Motor neuron (in vitro differentiated cells): ENCODE data around the gene ACAN. TPM values are rescaled to one million over a fixed set of nuclear protein-coding genes. Genes with fewer than 3 reads are reported as not detected.

Experiments
- ATAC-seq, 8 experiments: fragments of 200-7000 bp; cut with Tn5 transposase; replicated peaks in 6 of 8; 2 replicates each; pipeline ENCODE4 v1.8.0; 2021; ENCODE audit warnings: mild to moderate bottlenecking in 8 of 8, moderate library complexity in 8 of 8
- H3K27ac ChIP-seq, 2 donors: fragments of 250-450 bp; sonication (Bioruptor Pico); 2 replicates each; pipeline ENCODE4 v1.9.0; 2021; ENCODE audit warnings: antibody characterized with exemption in 2 of 2, mild to moderate bottlenecking in 2 of 2, moderate library complexity in 1 of 2
- H3K4me1 ChIP-seq, 2 donors: fragments of 250-450 bp; sonication (Bioruptor Pico); replicated peaks in 1 of 2; 2 replicates each; pipeline ENCODE4 v1.6.1; 2021; ENCODE audit warnings: antibody characterized with exemption in 2 of 2, mild to moderate bottlenecking in 2 of 2, moderate library complexity in 1 of 2
- H3K4me3 ChIP-seq, 5 donors: fragments of 250-450 bp; sonication (Bioruptor Pico); 2 replicates each; pipeline ENCODE4 v1.9.0; 2021; ENCODE audit warnings: antibody characterized with exemption in 5 of 5, mild to moderate bottlenecking in 5 of 5, moderate library complexity in 4 of 5
- WGBS, 10 experiments: fragments of 450-650 bp; shearing (Covaris generic); methylation state at CpG; one replicate each; pipeline ENCODE4 v1.0.0; 2022; 5-methylcytosine and 5-hydroxymethylcytosine counted together
- in situ Hi-C, 9 experiments: fragments of 400-800 bp; cut with MboI; loops; one replicate each; pipeline ENCODE4 v1.15.0; 2021; ENCODE audit warnings: low sequenced_read_pairs in 9 of 9, low pct_unique_long_range_greater_than_20kb in 2 of 9; ENCODE audit not compliant: unreplicated experiment in 9 of 9
- total RNA-seq, 8 experiments: library from RNA; unstranded; fragments of 300-600 nt; gene quantifications; 2 replicates each; pipeline versions ENCODE4 v1.2.3 to v1.2.4, GENCODE V29; 2022

The ACAN gene
- total RNA-seq, 8 experiments from 2014 or later = under 0.01 to 1.1 (median 0.24) TPM; not detected in 1

DNA sequence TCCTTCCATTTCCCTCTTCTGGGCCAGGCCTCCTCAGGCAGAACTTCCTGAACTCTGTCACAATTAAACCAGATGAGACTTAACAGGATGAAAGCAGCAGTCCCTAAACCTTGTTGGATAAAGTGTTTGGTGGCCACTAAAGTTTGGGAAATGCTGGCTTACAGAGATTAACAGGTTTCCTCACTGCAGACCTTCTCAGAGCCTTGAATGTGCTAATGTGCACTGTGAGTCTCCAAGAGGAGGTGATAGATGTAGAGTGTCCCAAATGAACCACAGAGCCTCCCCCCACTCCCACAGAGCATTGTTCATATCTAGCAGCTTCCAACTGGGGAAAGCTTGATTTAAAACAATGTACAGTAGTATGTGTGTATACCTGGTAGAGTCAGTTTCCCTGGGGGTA is 49.2 kb downstream of the ACAN start:
- Histone ChIP-seq H3K4me3 (no peak overlapping the region), H3K4me1 (no peaks in the 10 kb centered on the region), H3K27ac (no peak overlapping the region)
- no peak for ATAC-seq
- in situ Hi-C loops = no loop called here

DNA sequence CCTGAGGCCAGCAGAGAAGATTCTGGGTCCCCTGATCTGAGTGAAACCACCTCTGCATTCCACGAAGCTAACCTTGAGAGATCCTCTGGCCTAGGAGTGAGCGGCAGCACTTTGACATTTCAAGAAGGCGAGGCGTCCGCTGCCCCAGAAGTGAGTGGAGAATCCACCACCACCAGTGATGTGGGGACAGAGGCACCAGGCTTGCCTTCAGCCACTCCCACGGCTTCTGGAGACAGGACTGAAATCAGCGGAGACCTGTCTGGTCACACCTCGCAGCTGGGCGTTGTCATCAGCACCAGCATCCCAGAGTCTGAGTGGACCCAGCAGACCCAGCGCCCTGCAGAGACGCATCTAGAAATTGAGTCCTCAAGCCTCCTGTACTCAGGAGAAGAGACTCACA is 55.7 kb downstream of the ACAN start:
- Histone ChIP-seq H3K4me3 (no peak overlapping the region), H3K4me1 (no peaks in the 10 kb centered on the region), H3K27ac (no peak overlapping the region)
- in situ Hi-C loops = no loop called here
- 69 to 100% (median 90%) methylated on average over 1 to 6 of the region's 11 CpGs; no CpG with 5 or more reads in 6 of the 10 experiments for WGBS, 10 experiments
- ATAC-seq = no peak

DNA sequence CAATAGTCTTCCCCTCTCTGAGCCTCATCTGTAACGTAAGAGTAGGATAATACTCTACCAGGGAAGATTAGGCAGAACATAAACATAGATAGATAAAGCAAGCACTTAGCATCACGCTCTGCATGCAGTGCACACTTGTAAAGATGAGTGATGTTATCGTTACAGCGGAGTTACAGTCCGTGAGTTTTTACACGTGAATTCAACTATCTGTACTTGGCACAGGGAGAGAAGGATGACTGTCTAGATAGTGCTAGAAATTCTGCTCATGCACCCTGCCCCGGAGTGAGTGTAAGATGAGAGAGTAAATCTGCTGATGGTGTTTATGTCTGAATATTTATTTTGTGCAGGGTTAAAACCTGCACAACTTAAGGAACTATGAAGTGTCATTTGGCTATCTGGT is 56.3 kb downstream of the ACAN start:
- no peak for ATAC-seq
- in situ Hi-C loops = no loop called here
- no peak overlapping the region for H3K27ac ChIP-seq
- H3K4me3 ChIP-seq = no peak overlapping the region
- WGBS, 10 experiments = 0 to 86% (median 40%) methylated on average over 1 to 7 of the region's 7 CpGs; no CpG with 5 or more reads in 2 of the 10 experiments
- no peaks in the 10 kb centered on the region for H3K4me1 ChIP-seq

DNA sequence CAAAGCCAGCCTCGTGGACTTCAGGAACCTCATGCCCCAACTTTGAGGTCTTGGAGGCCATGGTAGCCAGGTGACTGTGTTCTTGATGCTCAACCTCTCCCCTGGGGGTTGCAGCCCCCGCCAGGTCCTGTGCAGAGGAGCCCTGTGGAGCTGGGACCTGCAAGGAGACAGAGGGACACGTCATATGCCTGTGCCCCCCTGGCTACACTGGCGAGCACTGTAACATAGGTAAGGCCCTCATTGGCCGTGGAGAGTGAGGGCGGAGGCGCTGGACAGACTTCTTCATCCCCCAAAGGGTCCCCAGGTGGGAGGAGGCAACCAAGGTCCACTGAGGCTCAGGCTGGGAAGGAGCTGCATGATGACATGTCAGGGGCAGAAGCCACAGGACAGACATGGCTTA is 57.0 kb downstream of the ACAN start:
- no peaks in the 10 kb centered on the region for H3K4me1 ChIP-seq
- in situ Hi-C loops = no loop called here
- H3K27ac ChIP-seq = no peak overlapping the region
- H3K4me3 ChIP-seq = no peak overlapping the region
- ATAC-seq = no peak
- WGBS, 10 experiments = 0 to 80% (median 58%) methylated on average over 1 to 5 of the region's 7 CpGs; no CpG with 5 or more reads in 2 of the 10 experiments

DNA sequence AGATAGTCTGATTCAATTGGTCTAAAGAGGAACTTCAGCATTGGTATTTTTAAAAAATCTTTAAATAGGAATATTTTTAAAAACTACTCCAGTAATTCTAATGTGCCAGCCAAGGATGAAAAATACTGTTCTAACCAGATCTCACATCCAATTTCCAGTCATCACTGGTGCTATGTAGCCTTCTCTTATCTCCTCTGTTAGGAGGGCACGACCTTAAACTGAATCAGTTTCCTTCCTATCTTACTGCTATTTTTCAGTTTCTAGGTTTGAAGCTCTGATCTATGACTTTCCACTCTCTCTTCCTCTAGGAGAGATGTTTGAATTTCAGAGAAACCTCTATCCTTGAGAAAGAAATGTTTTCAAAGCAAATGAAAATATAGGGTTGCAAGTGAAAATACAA is 60.2 kb downstream of the ACAN start:
- 0 to 67% (median 38%) methylated on average over 1 of the region's 1 CpG; no CpG with 5 or more reads in 4 of the 10 experiments for WGBS, 10 experiments
- in situ Hi-C loops = no loop called here
- Histone ChIP-seq H3K4me1 (no peaks in the 10 kb centered on the region), H3K4me3 (no peak overlapping the region), H3K27ac (no peak overlapping the region)
- no peak for ATAC-seq

DNA sequence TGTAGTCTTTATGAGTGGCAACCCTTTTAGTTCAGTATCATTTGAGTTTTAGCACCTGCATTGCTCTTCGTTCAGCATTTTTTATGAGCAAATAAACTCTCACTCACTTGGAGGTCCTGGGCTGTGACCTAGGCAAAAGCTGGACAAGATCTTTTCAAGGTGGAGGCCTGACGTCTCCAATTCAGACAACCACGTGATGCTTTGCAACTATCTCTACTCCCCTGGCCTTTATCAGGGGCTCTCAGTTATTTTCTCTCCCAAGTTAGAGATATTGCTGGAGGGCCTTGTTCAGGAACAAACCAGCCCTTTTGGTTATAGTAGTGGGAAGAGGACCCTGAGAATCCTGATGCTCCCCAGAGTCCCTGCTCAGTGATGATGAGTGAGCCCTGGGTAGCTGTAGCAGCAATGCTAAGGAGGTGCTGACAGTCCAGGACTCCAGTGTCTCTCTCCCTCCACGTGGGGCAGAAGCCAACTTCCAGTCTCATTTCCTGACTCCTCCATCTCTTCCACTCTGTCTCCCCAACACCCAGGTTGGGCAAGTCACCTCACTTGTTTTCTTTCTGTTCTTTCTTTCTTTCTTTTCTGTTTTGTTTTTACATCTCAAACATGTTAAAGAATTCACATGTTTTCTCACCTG is 61.7 kb downstream of the ACAN start:
- ATAC-seq = peak in 2 of 8 experiments; percentile 53 to 59
- H3K4me3 ChIP-seq = no peak overlapping the region
- H3K27ac ChIP-seq = no peak overlapping the region
- in situ Hi-C loops = no loop called here
- 0 to 83% (median 23%) methylated on average over 1 to 4 of the region's 4 CpGs; no CpG with 5 or more reads in 1 of the 10 experiments for WGBS, 10 experiments
- no peaks in the 10 kb centered on the region for H3K4me1 ChIP-seq

DNA sequence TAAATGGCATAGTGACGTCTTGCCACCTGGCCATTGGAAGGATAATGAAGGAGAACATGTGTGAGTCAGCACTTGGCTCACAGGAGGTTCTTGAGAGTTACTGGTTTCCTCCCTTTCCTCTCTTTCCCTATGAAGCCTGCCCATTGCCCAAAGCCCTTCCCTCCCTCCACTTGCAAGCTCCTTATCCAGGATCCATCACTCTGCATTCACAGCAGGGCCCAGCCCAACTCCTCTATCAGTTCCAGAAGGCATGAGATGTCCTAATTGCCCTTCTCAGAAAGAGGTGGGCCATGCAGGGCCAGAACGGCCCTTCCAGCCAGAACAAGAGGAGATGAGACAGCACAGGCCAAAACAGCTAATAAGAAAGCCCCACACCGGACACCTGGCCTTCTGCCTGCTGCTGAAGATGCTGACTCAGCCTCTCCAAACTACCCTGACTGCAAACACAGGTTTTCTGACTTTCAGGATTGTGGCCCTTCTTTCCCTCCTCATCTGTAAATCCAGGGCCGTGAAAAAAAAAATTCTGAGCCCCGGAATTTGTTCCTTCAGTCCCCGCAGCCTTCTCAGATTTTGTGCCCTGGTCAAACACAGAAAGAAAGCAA is 62.4 kb downstream of the ACAN start:
- no peaks in the 10 kb centered on the region for H3K4me1 ChIP-seq
- in situ Hi-C loops = no loop called here
- peak in 2 of 8 experiments; percentile 93 to 97 for ATAC-seq
- no peak overlapping the region for H3K4me3 ChIP-seq
- H3K27ac ChIP-seq = no peak overlapping the region
- 0 to 85% (median 29%) methylated on average over 1 to 5 of the region's 6 CpGs; no CpG with 5 or more reads in 1 of the 10 experiments for WGBS, 10 experiments

DNA sequence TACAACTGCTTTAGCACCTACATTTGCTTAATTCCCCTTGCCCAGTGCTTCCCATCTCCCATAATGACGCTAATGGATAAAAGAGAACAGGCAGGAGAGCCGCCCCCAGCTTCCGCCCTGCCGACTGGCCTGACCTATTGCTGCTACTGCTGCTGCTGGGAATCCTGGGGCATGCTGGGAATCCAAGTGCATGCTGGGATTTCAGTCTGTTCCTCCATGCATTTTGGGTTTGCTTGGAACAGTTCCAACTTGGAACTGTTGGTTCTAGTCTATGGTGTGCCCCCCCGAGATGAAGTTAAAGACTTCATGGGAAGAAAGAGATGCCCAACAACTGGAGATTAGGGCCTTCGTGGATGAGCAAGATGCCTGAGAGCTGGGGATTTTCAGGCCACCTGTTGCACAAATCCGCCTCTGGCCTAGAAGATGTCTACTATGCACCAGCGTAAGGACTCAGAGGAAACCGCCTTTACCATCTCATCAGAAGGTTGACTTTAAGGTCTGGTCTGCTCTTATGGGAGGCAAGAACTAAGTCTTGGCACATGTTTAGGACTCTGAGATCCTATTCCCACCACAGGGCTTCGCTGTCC is 63.2 kb downstream of the ACAN start:
- 43 to 95% (median 80%) methylated on average over 1 to 6 of the region's 10 CpGs; no CpG with 5 or more reads in 2 of the 10 experiments for WGBS, 10 experiments
- no peak for ATAC-seq

DNA sequence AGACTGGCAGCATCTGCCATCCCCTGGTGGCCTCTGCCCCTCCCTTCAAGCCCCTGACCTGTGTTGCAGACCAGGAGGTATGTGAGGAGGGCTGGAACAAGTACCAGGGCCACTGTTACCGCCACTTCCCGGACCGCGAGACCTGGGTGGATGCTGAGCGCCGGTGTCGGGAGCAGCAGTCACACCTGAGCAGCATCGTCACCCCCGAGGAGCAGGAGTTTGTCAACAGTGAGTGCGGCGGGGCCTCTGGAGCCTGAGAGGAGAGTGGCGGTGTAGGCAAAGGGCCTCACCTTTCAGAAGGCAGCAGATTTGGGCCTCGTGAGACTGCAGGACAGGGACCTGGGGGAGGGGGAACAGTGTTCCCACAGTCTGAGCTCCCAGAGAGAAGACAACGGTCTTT is 68.1 kb downstream of the ACAN start:
- WGBS, 10 experiments = 60 to 80% methylated on average over 1 of the region's 14 CpGs; no CpG with 5 or more reads in 8 of the 10 experiments

More for the DNA sequence above, 63.2 kb downstream of the ACAN start:
- in situ Hi-C loops = no loop called here
- no peak overlapping the region for H3K27ac ChIP-seq
- no peaks in the 10 kb centered on the region for H3K4me1 ChIP-seq
- no peak overlapping the region for H3K4me3 ChIP-seq

DNA sequence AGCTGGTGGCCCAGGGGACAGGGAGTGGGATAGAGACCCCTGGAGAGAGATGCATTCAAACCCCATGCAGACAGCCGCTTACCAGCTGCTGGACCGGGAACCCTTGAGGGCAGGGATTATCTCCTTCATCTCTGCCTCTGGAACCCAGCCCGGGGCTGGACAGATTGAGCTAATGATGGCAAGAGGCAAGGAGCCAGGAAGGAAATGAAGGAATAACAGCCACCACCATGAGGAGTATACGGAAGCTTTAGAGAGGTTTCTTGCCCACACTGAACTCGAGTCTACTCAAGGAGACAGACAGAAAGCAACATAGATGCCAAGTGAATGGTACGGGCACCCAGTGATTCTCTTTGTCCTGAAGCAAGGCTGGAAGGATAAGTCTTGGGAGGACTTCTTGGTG is 68.9 kb downstream of the ACAN start:
- Histone ChIP-seq H3K27ac (no peak overlapping the region), H3K4me1 (no peaks in the 10 kb centered on the region), H3K4me3 (no peak overlapping the region)
- ATAC-seq = no peak
- in situ Hi-C loops = no loop called here
- 8 to 79% (median 57%) methylated on average over 1 to 6 of the region's 6 CpGs; no CpG with 5 or more reads in 5 of the 10 experiments for WGBS, 10 experiments

More for the DNA sequence above, 68.1 kb downstream of the ACAN start:
- H3K4me1 ChIP-seq = no peaks in the 10 kb centered on the region
- in situ Hi-C loops = no loop called here
- H3K27ac ChIP-seq = no peak overlapping the region
- no peak overlapping the region for H3K4me3 ChIP-seq
- ATAC-seq = no peak

DNA sequence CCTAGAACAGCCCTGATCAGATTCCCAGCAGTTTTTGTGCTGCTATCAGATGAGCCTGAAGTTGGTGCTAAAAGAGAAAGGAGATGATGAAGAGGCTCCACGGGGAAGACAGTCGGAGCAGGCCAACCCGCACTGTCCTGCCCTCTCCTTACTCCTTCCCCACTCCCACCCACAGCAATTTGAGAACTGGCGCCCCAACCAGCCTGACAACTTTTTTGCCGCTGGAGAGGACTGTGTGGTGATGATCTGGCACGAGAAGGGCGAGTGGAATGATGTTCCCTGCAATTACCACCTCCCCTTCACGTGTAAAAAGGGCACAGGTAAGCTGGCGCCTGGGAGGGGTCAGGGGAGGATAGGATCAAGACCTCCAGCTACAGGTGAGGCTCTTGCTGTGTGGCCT is 69.5 kb downstream of the ACAN start:
- Histone ChIP-seq H3K27ac (no peak overlapping the region), H3K4me3 (no peak overlapping the region), H3K4me1 (no peaks in the 10 kb centered on the region)
- no peak for ATAC-seq
- in situ Hi-C loops = no loop called here
- 59 to 100% (median 76%) methylated on average over 1 to 5 of the region's 9 CpGs; no CpG with 5 or more reads in 6 of the 10 experiments for WGBS, 10 experiments

DNA sequence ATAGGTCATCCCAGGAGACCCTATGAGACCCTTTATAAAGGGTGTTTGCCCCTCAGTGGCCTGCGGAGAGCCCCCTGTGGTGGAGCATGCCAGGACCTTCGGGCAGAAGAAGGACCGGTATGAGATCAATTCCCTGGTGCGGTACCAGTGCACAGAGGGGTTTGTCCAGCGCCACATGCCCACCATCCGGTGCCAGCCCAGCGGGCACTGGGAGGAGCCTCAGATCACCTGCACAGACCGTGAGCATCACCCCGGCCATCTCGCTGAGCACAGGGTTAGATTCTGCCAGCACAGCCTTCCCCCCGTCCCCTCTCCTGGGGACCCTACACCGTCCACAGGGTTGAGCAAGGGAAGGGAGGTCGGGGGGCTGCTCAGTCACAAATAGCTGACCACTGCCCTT is 70.5 kb downstream of the ACAN start:
- no peak overlapping the region for H3K27ac ChIP-seq
- in situ Hi-C loops = no loop called here
- no peak overlapping the region for H3K4me3 ChIP-seq
- WGBS, 10 experiments = 53 to 100% (median 78%) methylated on average over 1 to 5 of the region's 13 CpGs; no CpG with 5 or more reads in 4 of the 10 experiments
- H3K4me1 ChIP-seq = no peaks in the 10 kb centered on the region
- no peak for ATAC-seq

DNA sequence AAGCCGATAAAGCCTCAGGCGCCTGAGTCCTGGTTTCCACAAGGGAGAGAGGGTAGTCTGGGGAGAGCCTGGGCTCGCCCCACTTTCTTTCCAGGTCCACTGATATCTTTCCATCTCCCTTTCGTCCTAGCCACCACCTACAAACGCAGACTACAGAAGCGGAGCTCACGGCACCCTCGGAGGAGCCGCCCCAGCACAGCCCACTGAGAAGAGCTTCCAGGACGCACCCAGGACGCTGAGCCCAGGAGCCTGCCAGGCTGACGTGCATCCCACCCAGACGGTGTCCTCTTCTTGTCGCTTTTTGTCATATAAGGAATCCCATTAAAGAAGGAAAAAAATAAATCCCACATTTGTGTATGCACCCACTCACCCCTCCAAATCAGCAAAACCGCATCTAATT is 71.0 kb downstream of the ACAN start:
- no peak overlapping the region for H3K27ac ChIP-seq
- no peak for ATAC-seq
- in situ Hi-C loops = no loop called here
- 40 to 100% (median 97%) methylated on average over 1 to 6 of the region's 15 CpGs; no CpG with 5 or more reads in 2 of the 10 experiments for WGBS, 10 experiments
- no peaks in the 10 kb centered on the region for H3K4me1 ChIP-seq
- no peak overlapping the region for H3K4me3 ChIP-seq
